SK-N-SH (cell line): ENCODE results near the gene UBAC2. TPM values are rescaled to one million over a fixed set of nuclear protein-coding genes. Genes with fewer than 3 reads are reported as not detected.

Source experiments
- CTCF ChIA-PET: fragments of 300-600, 350-600 bp; formaldehyde crosslinking; extraction: SDS; loops from one replicate; lab custom pipeline; 2021; lab: Yijun Ruan, JAX
- POLR2A ChIA-PET: fragments of 350-600 bp; sonication (Branson Sonifier 250); formaldehyde crosslinking; extraction: SDS; loops from one replicate; lab custom pipeline; 2020; ENCODE audit warnings: antibody characterized with exemption, inconsistent platforms; lab: Yijun Ruan, JAX
- DNase-seq: peaks from one replicate; pipeline ENCODE4 v3.0.0; 2012
- H2AFZ ChIP-seq: fragments of 200-600 bp; sonication (generic); 2 replicates; pipeline ENCODE4 v1.8.1; 2016; ENCODE audit warnings: antibody characterized with exemption, mild to moderate bottlenecking, low read depth
- H3F3A ChIP-seq: fragments of 200-600 bp; sonication (generic); replicated peaks from 2 replicates; pipeline ENCODE3; 2016; ENCODE audit warnings: antibody characterized with exemption, mild to moderate bottlenecking; ENCODE audit not compliant: insufficient read depth
- H3K27ac ChIP-seq, 2 experiments: fragments of 200-500 bp in 1 of 2; fragments of 200-600 bp in 1 of 2; sonication (Bioruptor generic) in 1 of 2; sonication (generic), shearing (Covaris generic) in 1 of 2; 2 replicates each; pipeline versions ENCODE4 v1.5.1 to v1.6.1; 2014 to 2016; ENCODE audit warnings: low read depth in 2 of 2, inconsistent platforms in 1 of 2, low read length in 1 of 2, mild to moderate bottlenecking in 1 of 2, mixed read lengths in 1 of 2
- H3K27me3 ChIP-seq: fragments of 200-600 bp; sonication (generic), shearing (Covaris generic); 2 replicates; pipeline ENCODE4 v1.6.1; 2016; ENCODE audit warnings: mixed run types; ENCODE audit not compliant: insufficient read depth
- H3K36me3 ChIP-seq, 2 experiments: fragments of 200-500 bp in 1 of 2; fragments of 200-600 bp in 1 of 2; sonication (Bioruptor generic) in 1 of 2; sonication (generic) in 1 of 2; replicated peaks in 1 of 2; 2 replicates each; pipeline versions ENCODE3 to v1.5.1; 2014 to 2016; ENCODE audit warnings: low read length in 1 of 2, mild to moderate bottlenecking in 1 of 2; ENCODE audit not compliant: insufficient read depth in 2 of 2, control insufficient read depth in 1 of 2
- H3K4me1 ChIP-seq, 2 experiments: fragments of 200-500 bp in 1 of 2; fragments of 200-600 bp in 1 of 2; sonication (Bioruptor generic) in 1 of 2; sonication (generic), shearing (Covaris generic) in 1 of 2; 2 replicates each; pipeline versions ENCODE4 v1.5.1 to v1.6.1; 2014 to 2016; ENCODE audit warnings: low read depth in 1 of 2, low read length in 1 of 2, mixed run types in 1 of 2; ENCODE audit not compliant: insufficient read depth in 2 of 2, control insufficient read depth in 1 of 2
- H3K4me2 ChIP-seq: fragments of 200-600 bp; sonication (generic), shearing (Covaris generic); 2 replicates; pipeline ENCODE4 v1.6.1; 2017; ENCODE audit warnings: mixed run types
- H3K4me3 ChIP-seq, 2 experiments: fragments of 200-500 bp in 1 of 2; fragments of 200-600 bp in 1 of 2; sonication (Bioruptor generic) in 1 of 2; sonication (generic), shearing (Covaris generic) in 1 of 2; 2 replicates each; pipeline versions ENCODE4 v1.5.1 to v1.8.1; 2014 to 2016; ENCODE audit warnings: low read depth in 2 of 2, inconsistent platforms in 1 of 2, low read length in 1 of 2, mild to moderate bottlenecking in 1 of 2, mixed read lengths in 1 of 2, moderate library complexity in 1 of 2
- H3K79me2 ChIP-seq: fragments of 200-600 bp; sonication (generic); 2 replicates; pipeline ENCODE4 v1.8.1; 2017; ENCODE audit warnings: mild to moderate bottlenecking; ENCODE audit not compliant: insufficient read depth
- H3K9ac ChIP-seq: fragments of 200-600 bp; sonication (generic); 2 replicates; pipeline ENCODE4 v1.6.1; 2017; ENCODE audit warnings: mixed run types
- H3K9me2 ChIP-seq: fragments of 200-600 bp; sonication (generic); 2 replicates; pipeline ENCODE4 v1.6.1; 2017; ENCODE audit warnings: mixed run types
- H3K9me3 ChIP-seq: fragments of 200-600 bp; sonication (generic); 2 replicates; pipeline ENCODE4 v1.6.1; 2017; ENCODE audit warnings: mixed run types, mild to moderate bottlenecking, moderate library complexity
- H4K20me1 ChIP-seq: fragments of 200-600 bp; sonication (generic); 2 replicates; pipeline ENCODE4 v1.6.1; 2017; ENCODE audit warnings: mild to moderate bottlenecking, mixed run types; ENCODE audit not compliant: insufficient read depth
- CHD2 ChIP-seq: fragments of 150-350 bp; IDR thresholded peaks from 2 replicates; pipeline ENCODE4 v1.6.1; 2018; ENCODE audit warnings: low read length; ENCODE audit not compliant: partially characterized antibody
- CTCF ChIP-seq: fragments of 200-600 bp; sonication (generic); IDR thresholded peaks from 2 replicates; pipeline ENCODE4 v1.6.1; 2017; ENCODE audit warnings: antibody characterized with exemption, mild to moderate bottlenecking, moderate library complexity
- ELF1 ChIP-seq: IDR thresholded peaks from 2 replicates; pipeline ENCODE4 v1.4.0; 2012
- GABPA ChIP-seq: IDR thresholded peaks from 2 replicates; pipeline ENCODE4 v1.4.0; 2012; ENCODE audit warnings: low read depth, mild to moderate bottlenecking
- MAX ChIP-seq: IDR thresholded peaks from 2 replicates; pipeline ENCODE4 v1.4.0; 2012; ENCODE audit warnings: low read depth
- MEF2A ChIP-seq: IDR thresholded peaks from 2 replicates; pipeline ENCODE4 v1.4.0; 2012; ENCODE audit warnings: low read depth, borderline replicate concordance
- NRF1 ChIP-seq: IDR thresholded peaks from 2 replicates; pipeline ENCODE4 v1.6.1; 2012; ENCODE audit warnings: low read depth, mild to moderate bottlenecking, low read length
- POLR2AphosphoS5 ChIP-seq: IDR thresholded peaks from 2 replicates; pipeline ENCODE4 v1.6.1; 2012; ENCODE audit warnings: low read depth, low read length
- RAD21 ChIP-seq: IDR thresholded peaks from 2 replicates; pipeline ENCODE4 v1.6.1; 2012; ENCODE audit warnings: mild to moderate bottlenecking, low read length
- RFX5 ChIP-seq: IDR thresholded peaks from 2 replicates; pipeline ENCODE4 v1.6.1; 2012; ENCODE audit warnings: mild to moderate bottlenecking, improper control_type of control experiment, low read length
- RXRA ChIP-seq: IDR thresholded peaks from 2 replicates; pipeline ENCODE4 v1.4.0; 2012; ENCODE audit warnings: low read depth, mild to moderate bottlenecking, borderline replicate concordance
- SIN3A ChIP-seq: IDR thresholded peaks from 2 replicates; pipeline ENCODE4 v1.6.1; 2012; ENCODE audit warnings: low read depth, mild to moderate bottlenecking, low read length, moderate library complexity, borderline replicate concordance
- TCF12 ChIP-seq: IDR thresholded peaks from 2 replicates; pipeline ENCODE4 v1.4.0; 2012
- YY1 ChIP-seq: IDR thresholded peaks from 2 replicates; pipeline ENCODE4 v1.4.0; 2012; ENCODE audit warnings: low read depth, mild to moderate bottlenecking
- ZBTB33 ChIP-seq: IDR thresholded peaks from 2 replicates; pipeline ENCODE4 v1.4.0; 2012; ENCODE audit warnings: low read depth, borderline replicate concordance
- WGBS: methylation state at CpG from one replicate; pipeline ENCODE4 v1.1.6; 2017; ENCODE audit warnings: low lambda C conversion rate; 5-methylcytosine and 5-hydroxymethylcytosine counted together
- polyA plus RNA-seq, 3 experiments: library from polyadenylated mRNA; depleted of rRNA; stranded (reverse); fragments of >200 nt; gene quantifications; 2 replicates each; pipeline ENCODE4 v1.2.3, GENCODE V29; 2012
- TF ChIP-seq, protein P1 (sequence below): fragments of 150-350 bp; IDR thresholded peaks from 2 replicates; pipeline ENCODE4 v1.6.1; 2017; ENCODE audit warnings: antibody characterized with exemption, low read length, low read depth, borderline replicate concordance
- TF ChIP-seq, protein P2 (sequence below): IDR thresholded peaks from 2 replicates; pipeline ENCODE4 v1.6.1; 2012; ENCODE audit warnings: mild to moderate bottlenecking, low read depth, low read length, moderate library complexity

The UBAC2 gene
- polyA plus RNA-seq, 1 of the 3 experiments (the other 2 are of a cell fraction): 79.0 TPM

DNA sequence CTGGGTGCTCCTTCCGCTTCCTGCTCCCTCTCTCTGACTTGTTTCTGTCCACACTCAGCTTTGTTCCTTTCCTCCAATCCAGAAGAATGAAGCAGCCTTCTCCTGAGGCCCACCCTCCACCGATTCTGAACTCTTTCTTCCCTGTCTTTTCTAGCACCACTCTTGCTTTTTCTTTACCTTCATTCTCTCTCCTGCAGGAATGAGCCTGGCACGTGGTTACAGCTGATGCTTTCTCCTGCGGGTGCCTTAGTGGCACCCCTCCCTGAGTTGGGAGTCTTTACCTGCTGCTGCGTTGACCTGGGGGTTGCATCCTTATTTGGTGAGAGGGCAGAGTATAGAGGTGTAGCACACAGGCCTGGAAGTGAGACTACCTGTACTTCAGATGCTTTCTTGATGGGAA is 6.2 kb downstream of the UBAC2 start:
- H3K36me3 ChIP-seq: peaks cover 0 to 4% of the 10 kb centered on the region in 2 experiments
- no peak overlapping the region for H3K4me2 ChIP-seq
- no peak overlapping the region for H3K27ac ChIP-seq
- peaks cover 24% of the 10 kb centered on the region; the same call in 1 of the 2 replicates for H4K20me1 ChIP-seq
- H3K9ac ChIP-seq: no peak overlapping the region
- no peak for DNase-seq
- H3K9me3 ChIP-seq: no peaks in the 10 kb centered on the region
- TF ChIP-seq, protein P1, sequence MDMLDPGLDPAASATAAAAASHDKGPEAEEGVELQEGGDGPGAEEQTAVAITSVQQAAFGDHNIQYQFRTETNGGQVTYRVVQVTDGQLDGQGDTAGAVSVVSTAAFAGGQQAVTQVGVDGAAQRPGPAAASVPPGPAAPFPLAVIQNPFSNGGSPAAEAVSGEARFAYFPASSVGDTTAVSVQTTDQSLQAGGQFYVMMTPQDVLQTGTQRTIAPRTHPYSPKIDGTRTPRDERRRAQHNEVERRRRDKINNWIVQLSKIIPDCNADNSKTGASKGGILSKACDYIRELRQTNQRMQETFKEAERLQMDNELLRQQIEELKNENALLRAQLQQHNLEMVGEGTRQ: no peak
- TF ChIP-seq ZBTB33 (no peak), RFX5 (no peak), GABPA (no peak)
- TF ChIP-seq, all 33 proteins: peak for 0
- Histone ChIP-seq H3K9me2 (no peaks in the 10 kb centered on the region), H3F3A (no peaks in the 10 kb centered on the region), H3K79me2 (peaks cover 91% of the 10 kb centered on the region), H2AFZ (no peak overlapping the region), H3K4me1 (peaks cover 0 to 4% of the 10 kb centered on the region in 2 experiments; a peak in 2 of 4 replicates), H3K27me3 (no peaks in the 10 kb centered on the region), H3K4me3 (no peak overlapping the region)
- POLR2A ChIA-PET: no interaction called here
- WGBS: 97% methylated on average over 5 of the region's 5 CpGs
- CTCF ChIA-PET: interaction anchor here (1.0 to 3.9 kb wide), 3 partner anchors 30 to 230 kb away, joined by 3 to 21 read pairs (median 5); no protein-coding TSS in a partner anchor

GRCh38 chr13:99207511-99207910 is 6.9 kb downstream of the UBAC2 start:
- peaks cover 91% of the 10 kb centered on the region for H3K79me2 ChIP-seq
- CTCF ChIA-PET: interaction anchor here (3.9 kb wide), 1 partner anchor 229 kb away, joined by 21 read pairs; no protein-coding TSS in a partner anchor
- 95% methylated on average over 7 of the region's 7 CpGs for WGBS
- peaks cover 0 to 4% of the 10 kb centered on the region in 2 experiments for H3K36me3 ChIP-seq
- H2AFZ ChIP-seq: no peak overlapping the region
- POLR2A ChIA-PET: no interaction called here
- H3K27ac ChIP-seq: no peak overlapping the region
- no peak for DNase-seq
- peaks cover 0 to 2% of the 10 kb centered on the region in 2 experiments; a peak in 2 of 4 replicates for H3K4me1 ChIP-seq
- H3K9me3 ChIP-seq: no peaks in the 10 kb centered on the region
- H3K4me3 ChIP-seq: no peak overlapping the region
- peaks cover 21% of the 10 kb centered on the region; the same call in 1 of the 2 replicates for H4K20me1 ChIP-seq
- no peaks in the 10 kb centered on the region for H3K9me2 ChIP-seq
- no peaks in the 10 kb centered on the region for H3K27me3 ChIP-seq
- H3K9ac ChIP-seq: no peak overlapping the region
- H3F3A ChIP-seq: no peaks in the 10 kb centered on the region
- H3K4me2 ChIP-seq: no peak overlapping the region
- TF ChIP-seq SIN3A: no peak
- no peak for TF ChIP-seq TCF12
- TF ChIP-seq YY1: no peak
- TF ChIP-seq CHD2: no peak
- TF ChIP-seq MAX: no peak
- TF ChIP-seq MEF2A: no peak
- TF ChIP-seq, protein P2, sequence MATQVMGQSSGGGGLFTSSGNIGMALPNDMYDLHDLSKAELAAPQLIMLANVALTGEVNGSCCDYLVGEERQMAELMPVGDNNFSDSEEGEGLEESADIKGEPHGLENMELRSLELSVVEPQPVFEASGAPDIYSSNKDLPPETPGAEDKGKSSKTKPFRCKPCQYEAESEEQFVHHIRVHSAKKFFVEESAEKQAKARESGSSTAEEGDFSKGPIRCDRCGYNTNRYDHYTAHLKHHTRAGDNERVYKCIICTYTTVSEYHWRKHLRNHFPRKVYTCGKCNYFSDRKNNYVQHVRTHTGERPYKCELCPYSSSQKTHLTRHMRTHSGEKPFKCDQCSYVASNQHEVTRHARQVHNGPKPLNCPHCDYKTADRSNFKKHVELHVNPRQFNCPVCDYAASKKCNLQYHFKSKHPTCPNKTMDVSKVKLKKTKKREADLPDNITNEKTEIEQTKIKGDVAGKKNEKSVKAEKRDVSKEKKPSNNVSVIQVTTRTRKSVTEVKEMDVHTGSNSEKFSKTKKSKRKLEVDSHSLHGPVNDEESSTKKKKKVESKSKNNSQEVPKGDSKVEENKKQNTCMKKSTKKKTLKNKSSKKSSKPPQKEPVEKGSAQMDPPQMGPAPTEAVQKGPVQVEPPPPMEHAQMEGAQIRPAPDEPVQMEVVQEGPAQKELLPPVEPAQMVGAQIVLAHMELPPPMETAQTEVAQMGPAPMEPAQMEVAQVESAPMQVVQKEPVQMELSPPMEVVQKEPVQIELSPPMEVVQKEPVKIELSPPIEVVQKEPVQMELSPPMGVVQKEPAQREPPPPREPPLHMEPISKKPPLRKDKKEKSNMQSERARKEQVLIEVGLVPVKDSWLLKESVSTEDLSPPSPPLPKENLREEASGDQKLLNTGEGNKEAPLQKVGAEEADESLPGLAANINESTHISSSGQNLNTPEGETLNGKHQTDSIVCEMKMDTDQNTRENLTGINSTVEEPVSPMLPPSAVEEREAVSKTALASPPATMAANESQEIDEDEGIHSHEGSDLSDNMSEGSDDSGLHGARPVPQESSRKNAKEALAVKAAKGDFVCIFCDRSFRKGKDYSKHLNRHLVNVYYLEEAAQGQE: no peak
- TF ChIP-seq POLR2AphosphoS5: no peak
- no peak for TF ChIP-seq RFX5
- TF ChIP-seq NRF1: no peak
- no peak for TF ChIP-seq ELF1
- no peak for TF ChIP-seq CTCF
- no peak for TF ChIP-seq ZBTB33
- TF ChIP-seq RAD21: no peak
- no peak for TF ChIP-seq RXRA
